Erythroblast (primary cell): ENCODE data around the gene ABCC4.

Source experiments
- GATA1 ChIP-seq: IDR thresholded peaks from 2 replicates; pipeline ENCODE4 v1.6.1; 2011; ENCODE audit warnings: low read depth, mild to moderate bottlenecking, control low read depth, low read length, moderate library complexity
- POLR2A ChIP-seq: IDR thresholded peaks from 2 replicates; pipeline ENCODE4 v1.6.1; 2011; ENCODE audit warnings: mild to moderate bottlenecking, low read length

DNA sequence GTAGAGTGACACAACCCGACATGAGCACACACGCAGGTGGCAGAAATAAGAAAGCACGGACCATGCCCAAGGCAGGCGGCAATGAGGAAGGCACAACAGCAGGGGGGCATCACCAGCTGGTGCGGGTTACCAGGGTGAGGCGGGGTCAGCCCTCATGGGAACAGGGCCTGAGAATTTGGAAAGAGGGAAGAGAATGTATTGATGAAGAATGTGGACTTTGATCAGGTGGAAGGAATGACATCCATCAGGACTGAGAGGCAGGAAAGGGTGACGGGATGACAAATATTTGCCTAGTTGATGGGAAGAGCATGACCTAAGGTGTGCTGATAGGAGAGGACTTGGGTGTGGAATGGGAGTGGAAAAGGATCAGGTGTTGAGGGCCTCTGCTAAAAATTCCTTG lies 177.5 kb downstream of the ABCC4 start:
- TF ChIP-seq POLR2A (no peak), GATA1 (no peak)
